Measurements from ENCODE around the gene KLHL6.

KLHL6 gene

GRCh38 chr3:183563536-183563874 is 8.0 kb upstream of the KLHL6 start:
- DNase-seq: peak; percentile 40

GRCh38 chr3:183560607-183561006 is 5.1 kb upstream of the KLHL6 start:
- no peak for DNase-seq

GRCh38 chr3:183558495-183558894 is 3.0 kb upstream of the KLHL6 start:
- no peak for DNase-seq

- no peak for DNase-seq
These were observed 1.2 kb upstream of the KLHL6 start for GRCh38 chr3:183556722-183557121.

- DNase-seq: no peak
These were observed 1.1 kb downstream of the KLHL6 start for GRCh38 chr3:183554377-183554776.

- no peak for DNase-seq
These were observed 2.0 kb downstream of the KLHL6 start for GRCh38 chr3:183553334-183554026.

- no peak for DNase-seq
These were observed 3.6 kb downstream of the KLHL6 start for GRCh38 chr3:183551930-183552329.

- DNase-seq: no peak
These were observed 7.2 kb downstream of the KLHL6 start for GRCh38 chr3:183548262-183548769.

GRCh38 chr3:183546625-183547024 is 8.9 kb downstream of the KLHL6 start:
- no peak for DNase-seq

- DNase-seq: no peak
These were observed 9.8 kb downstream of the KLHL6 start for GRCh38 chr3:183545708-183546107.

- DNase-seq: no peak
These were observed 13.2 kb downstream of the KLHL6 start for GRCh38 chr3:183542355-183542754.

GRCh38 chr3:183541738-183542137 is 13.8 kb downstream of the KLHL6 start:
- DNase-seq: no peak

GRCh38 chr3:183541235-183541655 is 14.3 kb downstream of the KLHL6 start:
- DNase-seq: no peak

- no peak for DNase-seq
These were observed 14.8 kb downstream of the KLHL6 start for GRCh38 chr3:183540501-183541234.

- DNase-seq: no peak
These were observed 15.7 kb downstream of the KLHL6 start for GRCh38 chr3:183539811-183540210.

- no peak for DNase-seq
These were observed 17.0 kb downstream of the KLHL6 start for GRCh38 chr3:183538486-183538885.

GRCh38 chr3:183537295-183537730 is 18.2 kb downstream of the KLHL6 start:
- DNase-seq: no peak

GRCh38 chr3:183536238-183536880 is 19.1 kb downstream of the KLHL6 start:
- no peak for DNase-seq

GRCh38 chr3:183534249-183534648 is 21.3 kb downstream of the KLHL6 start:
- DNase-seq: no peak

- DNase-seq: no peak
These were observed 21.9 kb downstream of the KLHL6 start for GRCh38 chr3:183533412-183534132.

- DNase-seq: no peak
These were observed 22.7 kb downstream of the KLHL6 start for GRCh38 chr3:183532620-183533411.

GRCh38 chr3:183529717-183530116 is 25.8 kb downstream of the KLHL6 start:
- DNase-seq: no peak
